Suprapubic skin (tissue), 4 donors: ENCODE measurements around the gene XPO1. TPM values are rescaled to one million over a fixed set of nuclear protein-coding genes. Genes with fewer than 3 reads are reported as not detected.

Experiments used
- DNase-seq, 2 donors: peaks; one replicate each; pipeline ENCODE4 v3.0.0-alpha.2; 2019; ENCODE audit warnings: low spot score in 2 of 2
- H3K27ac ChIP-seq: fragments of 200-600 bp; sonication (generic); one replicate; pipeline ENCODE4 v1.5.1; 2019
- H3K27me3 ChIP-seq: fragments of 200-600 bp; sonication (generic); one replicate; pipeline ENCODE4 v1.5.1; 2019
- H3K36me3 ChIP-seq: fragments of 200-600 bp; sonication (generic); one replicate; pipeline ENCODE4 v1.5.1; 2019
- H3K4me1 ChIP-seq: fragments of 200-600 bp; sonication (generic); one replicate; pipeline ENCODE4 v1.5.1; 2019
- H3K4me3 ChIP-seq: fragments of 200-600 bp; sonication (generic); one replicate; pipeline ENCODE4 v1.5.1; 2019; ENCODE audit warnings: mild to moderate bottlenecking
- H3K9me3 ChIP-seq: fragments of 200-600 bp; sonication (generic); one replicate; pipeline ENCODE4 v1.5.1; 2019
- EP300 ChIP-seq: sonication (generic); formaldehyde crosslinking; IDR thresholded peaks from one replicate; pipeline ENCODE4 v1.6.1; 2017; ENCODE audit warnings: antibody characterized with exemption
- POLR2A ChIP-seq, 2 donors: fragments of 450-650 bp; IDR thresholded peaks; one replicate each; pipeline ENCODE4 v1.6.1; 2017; ENCODE audit warnings: antibody characterized with exemption in 2 of 2, mild to moderate bottlenecking in 2 of 2, moderate library complexity in 2 of 2
- POLR2AphosphoS5 ChIP-seq, 3 donors: sonication (generic); formaldehyde crosslinking; IDR thresholded peaks; one replicate each; pipeline ENCODE4 v1.6.1; 2017; ENCODE audit warnings: antibody characterized with exemption in 3 of 3
- whole genome bisulfite sequencing: methylation state at CpG from one replicate; pipeline ENCODE4 v1.1.5; 2018; 5-methylcytosine and 5-hydroxymethylcytosine counted together
- total RNA-seq, 4 donors: library from RNA; depleted of rRNA; stranded (reverse); fragments of >200 nt; gene quantifications; one replicate each; pipeline ENCODE4 v1.1.0, GENCODE V29; 2016
- TF ChIP-seq, protein P1 (sequence below), 2 donors: fragments of 200-600 bp in 1 of 2; fragments of 450-650 bp in 1 of 2; sonication (generic) in 1 of 2; IDR thresholded peaks; one replicate each; pipeline ENCODE4 v1.5.1; 2016 to 2019; ENCODE audit warnings: antibody characterized with exemption in 2 of 2, mild to moderate bottlenecking in 1 of 2, moderate library complexity in 1 of 2

Gene XPO1
- total RNA-seq, 4 donors from 2014 or later, result 74.3 to 136 (median 82.7) TPM

- Histone ChIP-seq H3K9me3 (no peaks in the 10 kb centered on the region), H3K27ac (no peak overlapping the region), H3K4me1 (peaks cover 8% of the 10 kb centered on the region), H3K27me3 (no peaks in the 10 kb centered on the region), H3K4me3 (no peak overlapping the region), H3K36me3 (no peaks in the 10 kb centered on the region)
- 93% methylated on average over 7 of the region's 7 CpGs for WGBS
- DNase-seq, result no peak
- no peak for TF ChIP-seq EP300
- TF ChIP-seq, protein P1, sequence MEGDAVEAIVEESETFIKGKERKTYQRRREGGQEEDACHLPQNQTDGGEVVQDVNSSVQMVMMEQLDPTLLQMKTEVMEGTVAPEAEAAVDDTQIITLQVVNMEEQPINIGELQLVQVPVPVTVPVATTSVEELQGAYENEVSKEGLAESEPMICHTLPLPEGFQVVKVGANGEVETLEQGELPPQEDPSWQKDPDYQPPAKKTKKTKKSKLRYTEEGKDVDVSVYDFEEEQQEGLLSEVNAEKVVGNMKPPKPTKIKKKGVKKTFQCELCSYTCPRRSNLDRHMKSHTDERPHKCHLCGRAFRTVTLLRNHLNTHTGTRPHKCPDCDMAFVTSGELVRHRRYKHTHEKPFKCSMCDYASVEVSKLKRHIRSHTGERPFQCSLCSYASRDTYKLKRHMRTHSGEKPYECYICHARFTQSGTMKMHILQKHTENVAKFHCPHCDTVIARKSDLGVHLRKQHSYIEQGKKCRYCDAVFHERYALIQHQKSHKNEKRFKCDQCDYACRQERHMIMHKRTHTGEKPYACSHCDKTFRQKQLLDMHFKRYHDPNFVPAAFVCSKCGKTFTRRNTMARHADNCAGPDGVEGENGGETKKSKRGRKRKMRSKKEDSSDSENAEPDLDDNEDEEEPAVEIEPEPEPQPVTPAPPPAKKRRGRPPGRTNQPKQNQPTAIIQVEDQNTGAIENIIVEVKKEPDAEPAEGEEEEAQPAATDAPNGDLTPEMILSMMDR (IDR thresholded peaks at IDR 0.05), result no peak
- TF ChIP-seq POLR2AphosphoS5 (IDR thresholded peaks at IDR 0.05), result no peak
Measured at GRCh38 chr2:61443342-61444041, 94.7 kb downstream of the XPO1 start.

- Histone ChIP-seq H3K4me3 (no peak overlapping the region), H3K36me3 (no peaks in the 10 kb centered on the region), H3K27ac (no peak overlapping the region), H3K9me3 (no peaks in the 10 kb centered on the region), H3K27me3 (no peaks in the 10 kb centered on the region), H3K4me1 (peaks cover 16% of the 10 kb centered on the region)
- TF ChIP-seq POLR2A (IDR thresholded peaks at IDR 0.05) (no peak), POLR2AphosphoS5 (IDR thresholded peaks at IDR 0.05) (no peak), EP300 (no peak)
- TF ChIP-seq, protein P1 (IDR thresholded peaks at IDR 0.05), result no peak
- WGBS, result 88% methylated on average over 5 of the region's 7 CpGs
- DNase-seq, result peak in 1 of 2 donors; percentile 43
Measured at GRCh38 chr2:61439241-61440002, 98.7 kb downstream of the XPO1 start.

DNA sequence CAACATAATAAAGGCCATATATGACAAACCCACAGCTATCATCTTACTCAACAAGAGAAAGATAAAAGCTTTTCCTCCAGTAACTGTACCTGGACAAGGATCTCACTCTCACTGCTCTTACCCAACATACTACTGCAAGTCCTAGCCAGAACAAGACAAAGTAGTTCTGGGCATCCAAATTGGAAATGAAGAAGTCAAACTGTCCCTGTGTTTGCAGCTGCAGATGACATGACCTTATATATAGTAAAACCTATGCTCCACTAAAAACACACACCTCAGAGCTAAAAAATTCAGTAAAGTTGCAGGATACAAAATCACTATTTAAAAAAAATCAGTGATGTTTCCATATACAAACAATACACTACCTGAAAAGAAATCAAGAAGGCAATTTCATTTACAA is 99.5 kb downstream of the XPO1 start:
- H3K4me1 ChIP-seq, result peaks cover 24% of the 10 kb centered on the region
- H3K36me3 ChIP-seq, result no peaks in the 10 kb centered on the region
- TF ChIP-seq POLR2AphosphoS5 (IDR thresholded peaks at IDR 0.05) (no peak), EP300 (no peak)
- DNase-seq, result no peak
- H3K27ac ChIP-seq, result no peak overlapping the region
- H3K9me3 ChIP-seq, result no peaks in the 10 kb centered on the region
- H3K27me3 ChIP-seq, result no peaks in the 10 kb centered on the region
- no peak overlapping the region for H3K4me3 ChIP-seq

- TF ChIP-seq, protein P1 (IDR thresholded peaks at IDR 0.05), result no peak
- no peak for TF ChIP-seq POLR2A (IDR thresholded peaks at IDR 0.05)
- TF ChIP-seq EP300, result no peak
- no peak for TF ChIP-seq POLR2AphosphoS5 (IDR thresholded peaks at IDR 0.05)
- H3K4me3 ChIP-seq, result no peak overlapping the region
- H3K4me1 ChIP-seq, result peaks cover 32% of the 10 kb centered on the region
- WGBS, result 95% methylated on average over 4 of the region's 4 CpGs
- H3K27ac ChIP-seq, result no peak overlapping the region
- no peaks in the 10 kb centered on the region for H3K9me3 ChIP-seq
- no peak for DNase-seq
- H3K27me3 ChIP-seq, result no peaks in the 10 kb centered on the region
- no peaks in the 10 kb centered on the region for H3K36me3 ChIP-seq
Measured at GRCh38 chr2:61437170-61437569, 101.0 kb downstream of the XPO1 start.

- Histone ChIP-seq H3K27me3 (no peaks in the 10 kb centered on the region), H3K36me3 (no peaks in the 10 kb centered on the region), H3K9me3 (no peaks in the 10 kb centered on the region), H3K4me3 (no peak overlapping the region), H3K4me1 (peaks cover 32% of the 10 kb centered on the region), H3K27ac (no peak overlapping the region)
- no peak for DNase-seq
- 45% methylated on average over 2 of the region's 2 CpGs for WGBS
- TF ChIP-seq, protein P1 (IDR thresholded peaks at IDR 0.05), result no peak
- TF ChIP-seq POLR2AphosphoS5 (IDR thresholded peaks at IDR 0.05) (no peak), POLR2A (IDR thresholded peaks at IDR 0.05) (no peak), EP300 (no peak)
Measured at GRCh38 chr2:61436092-61436491, 102.1 kb downstream of the XPO1 start.
